Astrocyte of the spinal cord (primary cell): ENCODE measurements around the gene NOD1.
A peak's percentile ranks its signal among the peaks of the same experiment; 100 is the strongest.

Experiments
- DNase-seq: peaks from one replicate; pipeline ENCODE4 v3.0.0; 2011; ENCODE audit warnings: low read depth, low spot score
- H3K4me3 ChIP-seq: 2 replicates; pipeline ENCODE4 v1.5.1; 2011; ENCODE audit warnings: low read depth, mild to moderate bottlenecking, low read length, moderate library complexity
- in situ Hi-C: cut with HindIII; loops from 2 replicates; pipeline ENCODE4 v1.10.0; 2017; ENCODE audit warnings: low sequenced_read_pairs
- TF ChIP-seq, protein P1 (sequence below): IDR thresholded peaks from 2 replicates; pipeline ENCODE4 v1.5.1; 2012; ENCODE audit warnings: low read depth, mild to moderate bottlenecking, low read length, inconsistent platforms

The NOD1 gene

GRCh38 chr7:30465046-30465810 is 13.4 kb downstream of the NOD1 start:
- in situ Hi-C loops = no loop called here
- no peak overlapping the region for H3K4me3 ChIP-seq
- peak; percentile 35 for DNase-seq
- TF ChIP-seq, protein P1, sequence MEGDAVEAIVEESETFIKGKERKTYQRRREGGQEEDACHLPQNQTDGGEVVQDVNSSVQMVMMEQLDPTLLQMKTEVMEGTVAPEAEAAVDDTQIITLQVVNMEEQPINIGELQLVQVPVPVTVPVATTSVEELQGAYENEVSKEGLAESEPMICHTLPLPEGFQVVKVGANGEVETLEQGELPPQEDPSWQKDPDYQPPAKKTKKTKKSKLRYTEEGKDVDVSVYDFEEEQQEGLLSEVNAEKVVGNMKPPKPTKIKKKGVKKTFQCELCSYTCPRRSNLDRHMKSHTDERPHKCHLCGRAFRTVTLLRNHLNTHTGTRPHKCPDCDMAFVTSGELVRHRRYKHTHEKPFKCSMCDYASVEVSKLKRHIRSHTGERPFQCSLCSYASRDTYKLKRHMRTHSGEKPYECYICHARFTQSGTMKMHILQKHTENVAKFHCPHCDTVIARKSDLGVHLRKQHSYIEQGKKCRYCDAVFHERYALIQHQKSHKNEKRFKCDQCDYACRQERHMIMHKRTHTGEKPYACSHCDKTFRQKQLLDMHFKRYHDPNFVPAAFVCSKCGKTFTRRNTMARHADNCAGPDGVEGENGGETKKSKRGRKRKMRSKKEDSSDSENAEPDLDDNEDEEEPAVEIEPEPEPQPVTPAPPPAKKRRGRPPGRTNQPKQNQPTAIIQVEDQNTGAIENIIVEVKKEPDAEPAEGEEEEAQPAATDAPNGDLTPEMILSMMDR = no peak

- in situ Hi-C loops = no loop called here
- peak; percentile 32 for DNase-seq
- TF ChIP-seq, protein P1 = no peak
- no peak overlapping the region for H3K4me3 ChIP-seq
Measured at GRCh38 chr7:30464231-30464671, 14.3 kb downstream of the NOD1 start.

GRCh38 chr7:30463405-30464145 is 15.0 kb downstream of the NOD1 start:
- in situ Hi-C loops = no loop called here
- no peak for DNase-seq
- H3K4me3 ChIP-seq = no peak overlapping the region
- TF ChIP-seq, protein P1 = no peak

DNA sequence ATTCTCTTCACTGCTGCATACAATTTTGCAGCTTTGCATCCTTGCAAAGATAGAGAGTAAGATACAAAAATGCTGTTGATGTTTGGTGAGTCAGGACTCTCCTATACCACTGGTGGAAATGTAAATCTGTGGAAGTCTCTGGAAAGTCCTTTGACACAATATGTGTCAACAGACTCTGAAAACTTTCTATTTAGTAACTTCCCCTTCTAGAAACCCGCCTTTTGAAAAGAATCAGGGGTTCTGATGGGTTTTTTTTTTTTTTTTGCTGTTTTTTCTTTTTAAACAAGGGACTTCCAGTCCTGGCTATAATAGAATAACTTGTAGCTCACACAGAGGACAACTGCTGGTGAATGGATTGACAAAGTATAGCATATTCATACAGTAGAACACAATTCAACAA is 16.4 kb downstream of the NOD1 start:
- TF ChIP-seq, protein P1 = no peak
- in situ Hi-C loops = no loop called here
- no peak for DNase-seq
- no peak overlapping the region for H3K4me3 ChIP-seq

- TF ChIP-seq, protein P1 = no peak
- no peak for DNase-seq
- H3K4me3 ChIP-seq = no peak overlapping the region
- in situ Hi-C loops = no loop called here
Measured at GRCh38 chr7:30460246-30460633, 18.3 kb downstream of the NOD1 start.

- in situ Hi-C loops = no loop called here
- DNase-seq = peak; percentile 93
- TF ChIP-seq, protein P1 = no peak
- H3K4me3 ChIP-seq = no peak overlapping the region
Measured at GRCh38 chr7:30459591-30460245, 18.9 kb downstream of the NOD1 start.
